ENCODE results near the gene AP1G2.

DNA sequence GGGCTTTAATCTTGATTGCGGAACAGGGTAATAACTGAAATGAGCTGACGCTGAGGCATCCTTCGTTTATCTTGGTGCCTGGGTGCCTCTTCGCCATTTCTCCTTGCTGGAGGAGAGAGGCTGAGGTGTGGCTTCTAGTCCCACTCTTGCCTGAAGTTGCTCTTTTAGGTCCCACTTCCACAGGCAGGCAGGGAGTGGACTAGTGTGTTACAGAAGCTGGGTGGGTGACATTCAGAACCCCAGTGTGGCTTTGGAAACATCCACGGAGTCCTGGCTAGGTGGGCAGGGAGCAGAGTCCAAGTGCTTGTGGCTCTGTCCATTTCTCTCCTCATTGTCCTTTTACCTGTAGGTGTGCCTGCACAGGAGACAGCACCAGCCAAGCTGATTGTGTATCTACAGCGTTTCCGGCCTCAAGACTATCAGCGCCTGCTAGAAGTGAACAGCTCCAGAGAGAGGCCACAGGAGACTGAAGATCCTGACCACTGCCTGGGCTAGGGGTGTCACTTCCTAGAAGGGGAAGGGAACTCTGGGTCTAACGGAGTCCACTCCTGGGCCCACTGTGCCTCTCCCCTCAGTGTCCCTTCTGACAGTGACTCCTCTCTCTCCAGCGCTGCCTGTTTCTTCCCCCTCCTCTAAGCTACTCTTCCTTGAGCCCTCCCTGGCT lies 9.1 kb downstream of the AP1G2 start:
- TF ChIP-seq, protein P1, sequence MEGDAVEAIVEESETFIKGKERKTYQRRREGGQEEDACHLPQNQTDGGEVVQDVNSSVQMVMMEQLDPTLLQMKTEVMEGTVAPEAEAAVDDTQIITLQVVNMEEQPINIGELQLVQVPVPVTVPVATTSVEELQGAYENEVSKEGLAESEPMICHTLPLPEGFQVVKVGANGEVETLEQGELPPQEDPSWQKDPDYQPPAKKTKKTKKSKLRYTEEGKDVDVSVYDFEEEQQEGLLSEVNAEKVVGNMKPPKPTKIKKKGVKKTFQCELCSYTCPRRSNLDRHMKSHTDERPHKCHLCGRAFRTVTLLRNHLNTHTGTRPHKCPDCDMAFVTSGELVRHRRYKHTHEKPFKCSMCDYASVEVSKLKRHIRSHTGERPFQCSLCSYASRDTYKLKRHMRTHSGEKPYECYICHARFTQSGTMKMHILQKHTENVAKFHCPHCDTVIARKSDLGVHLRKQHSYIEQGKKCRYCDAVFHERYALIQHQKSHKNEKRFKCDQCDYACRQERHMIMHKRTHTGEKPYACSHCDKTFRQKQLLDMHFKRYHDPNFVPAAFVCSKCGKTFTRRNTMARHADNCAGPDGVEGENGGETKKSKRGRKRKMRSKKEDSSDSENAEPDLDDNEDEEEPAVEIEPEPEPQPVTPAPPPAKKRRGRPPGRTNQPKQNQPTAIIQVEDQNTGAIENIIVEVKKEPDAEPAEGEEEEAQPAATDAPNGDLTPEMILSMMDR (IDR thresholded peaks at IDR 0.05) = no peak
- no peak for TF ChIP-seq POLR2A (IDR thresholded peaks at IDR 0.05)

Measured in thyroid gland (tissue), 4 donors.